Measurements from ENCODE around the gene ZFX. TPM values are rescaled to one million over a fixed set of nuclear protein-coding genes. Genes with fewer than 3 reads are reported as not detected.
"Not testable (repeated sequence)": the region's sequence is repeated elsewhere in the genome, so short reads cannot be mapped to it uniquely, and the experiment has no call there.

The ZFX gene
- total RNA-seq (2014; rRNA removed; shearing (Covaris generic)), result 27.1 and 27.2 TPM in 2 replicates

DNA sequence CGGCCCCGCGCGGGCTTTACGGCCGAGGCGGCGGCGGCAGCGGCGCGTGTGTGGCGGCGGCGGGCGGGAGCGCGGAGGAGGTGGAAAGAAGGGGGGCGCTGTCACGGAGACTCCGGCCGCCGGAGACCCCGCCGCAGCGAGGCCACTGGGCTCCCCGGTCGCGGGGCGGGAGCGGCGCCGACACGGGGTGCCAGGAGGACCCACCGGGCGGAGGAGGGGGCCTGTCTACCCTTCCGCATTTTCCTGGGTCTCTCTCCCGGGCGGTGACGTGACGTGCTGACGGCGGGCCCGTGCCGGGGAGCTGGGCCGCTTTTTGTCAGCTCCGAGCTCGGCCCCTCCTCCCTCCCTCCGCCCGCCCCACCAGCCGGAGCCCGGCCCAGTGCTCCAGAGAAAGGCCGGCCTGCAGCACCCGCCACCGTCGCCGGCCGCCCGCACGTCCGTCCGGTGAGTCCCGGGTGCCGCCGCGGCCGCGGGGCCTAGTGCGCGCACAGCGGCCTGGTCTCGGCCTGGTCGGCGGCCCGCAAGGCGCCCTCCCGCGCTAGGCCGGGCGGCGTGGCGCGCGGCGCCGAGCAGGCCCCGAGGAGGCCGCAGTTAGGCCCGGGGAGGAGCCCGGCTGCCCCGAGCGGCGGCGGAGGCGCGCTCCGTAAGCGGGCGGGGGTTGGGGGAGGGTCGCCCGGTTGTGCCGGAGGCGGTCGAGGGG lies at the start of gene ZFX:
Gene ZFX (plus strand): TSS at position 379 of the 700 bp plus-strand sequence. CDS start 23,014 bp downstream, outside the sequence.
- DNase-seq (ENCODE audit: low spot score), result peak; percentile 7

DNA sequence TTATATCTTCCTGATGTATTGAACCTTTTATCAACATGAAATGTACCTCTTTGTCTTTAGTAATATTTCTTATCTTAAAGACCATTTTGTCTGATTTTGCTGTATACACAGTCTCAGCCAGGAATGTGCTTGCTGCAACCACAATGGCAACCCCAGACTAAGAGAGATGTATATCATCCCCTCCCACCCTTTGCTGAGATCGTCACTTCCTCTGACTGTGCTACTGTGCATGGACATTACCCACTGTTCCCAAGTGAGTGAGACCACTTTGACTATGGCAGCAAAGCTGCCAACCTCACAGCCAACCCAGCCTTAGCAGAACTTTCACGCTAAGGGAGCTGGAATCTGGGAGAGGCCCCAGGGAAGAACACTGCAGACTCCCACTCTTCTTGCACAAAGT lies 48.8 kb upstream of the ZFX start:
- DNase-seq (ENCODE audit: low spot score), result peak; percentile 40

DNA sequence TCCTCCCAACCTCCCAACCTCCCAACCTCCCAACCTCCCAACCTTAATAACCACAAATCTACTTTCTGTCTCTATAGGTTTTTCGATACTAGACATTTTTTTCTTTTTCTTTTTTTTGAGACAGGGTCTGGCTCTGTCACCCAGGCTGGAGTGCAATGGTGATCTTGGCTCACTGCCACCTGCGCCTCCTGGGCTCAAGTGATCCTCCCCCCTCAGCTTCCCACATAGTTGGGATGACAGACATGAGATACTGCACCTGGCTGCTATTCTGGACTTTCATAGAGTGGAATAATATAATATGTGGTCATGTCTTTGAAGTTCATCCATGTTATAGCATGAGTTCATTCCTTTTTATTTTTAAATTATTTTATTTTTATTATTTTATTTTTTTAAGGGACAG lies 39.5 kb upstream of the ZFX start:
- DNase-seq (ENCODE audit: low spot score), result no peak

DNA sequence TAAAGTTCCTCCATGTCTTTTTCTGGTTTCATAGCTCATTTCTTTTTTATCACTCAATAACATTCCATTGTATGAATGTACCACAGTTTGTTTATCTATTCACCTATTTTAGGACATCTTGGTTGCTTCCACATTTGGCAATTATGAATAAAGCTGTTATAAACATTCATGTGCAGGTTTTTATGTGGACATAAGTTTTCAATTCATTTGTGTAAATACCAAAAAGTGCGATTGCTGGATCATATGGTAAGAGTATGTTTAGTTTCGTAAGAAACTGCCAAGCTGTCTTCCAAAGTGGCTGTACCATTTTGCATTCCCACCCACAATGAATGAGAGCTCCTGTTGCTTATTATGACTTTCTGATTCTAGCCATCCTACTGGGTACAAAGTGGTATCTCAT lies 36.3 kb upstream of the ZFX start:
- no peak for DNase-seq (ENCODE audit: low spot score)

DNA sequence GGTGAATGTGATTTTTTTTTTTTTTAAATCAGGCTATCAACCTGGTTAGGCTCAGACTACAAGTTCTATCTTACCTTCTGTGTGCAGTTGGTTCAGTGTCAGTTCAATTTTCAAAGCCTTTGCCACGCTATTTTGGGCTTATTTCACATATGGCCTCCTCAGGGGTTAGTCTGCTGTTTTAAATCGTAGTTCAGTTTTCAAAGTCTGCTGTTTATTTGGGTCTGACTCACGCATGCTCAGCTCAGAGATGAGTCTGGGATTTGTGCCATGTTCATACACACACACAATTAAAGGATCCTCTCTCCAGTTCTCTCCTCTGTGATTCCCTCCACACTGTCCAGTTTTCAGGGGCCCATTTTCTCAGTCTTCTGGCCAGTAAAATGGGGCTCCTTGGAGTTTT lies 32.3 kb upstream of the ZFX start:
- DNase-seq (ENCODE audit: low spot score), result peak; percentile 47

DNA sequence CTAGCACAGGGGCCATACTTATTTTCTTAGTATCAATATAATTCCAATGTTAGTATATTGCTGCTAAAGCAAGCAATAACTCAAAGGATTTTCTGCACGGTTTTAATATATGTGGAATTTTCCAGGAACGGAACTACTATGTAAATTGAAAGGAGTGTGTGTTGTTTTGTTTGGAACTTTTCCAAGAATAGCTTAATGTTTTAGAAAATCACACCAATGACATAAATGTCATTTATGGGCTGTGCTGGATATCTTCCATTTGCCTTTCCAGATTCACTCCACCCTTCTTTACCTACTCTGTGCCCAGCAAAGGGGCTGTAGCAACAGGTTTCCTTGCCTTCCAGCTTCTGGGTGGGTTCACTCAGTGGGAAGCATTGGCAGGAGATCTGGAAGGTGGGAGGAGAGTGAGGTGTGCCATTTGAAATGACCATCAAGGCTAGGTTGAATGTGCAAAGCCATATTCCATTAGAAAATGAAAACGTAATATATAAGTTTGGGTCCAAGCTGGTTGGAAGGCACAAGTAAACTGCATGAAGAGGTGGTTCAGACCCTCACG lies 25.2 kb upstream of the ZFX start:
- no peak for DNase-seq (ENCODE audit: low spot score)

DNA sequence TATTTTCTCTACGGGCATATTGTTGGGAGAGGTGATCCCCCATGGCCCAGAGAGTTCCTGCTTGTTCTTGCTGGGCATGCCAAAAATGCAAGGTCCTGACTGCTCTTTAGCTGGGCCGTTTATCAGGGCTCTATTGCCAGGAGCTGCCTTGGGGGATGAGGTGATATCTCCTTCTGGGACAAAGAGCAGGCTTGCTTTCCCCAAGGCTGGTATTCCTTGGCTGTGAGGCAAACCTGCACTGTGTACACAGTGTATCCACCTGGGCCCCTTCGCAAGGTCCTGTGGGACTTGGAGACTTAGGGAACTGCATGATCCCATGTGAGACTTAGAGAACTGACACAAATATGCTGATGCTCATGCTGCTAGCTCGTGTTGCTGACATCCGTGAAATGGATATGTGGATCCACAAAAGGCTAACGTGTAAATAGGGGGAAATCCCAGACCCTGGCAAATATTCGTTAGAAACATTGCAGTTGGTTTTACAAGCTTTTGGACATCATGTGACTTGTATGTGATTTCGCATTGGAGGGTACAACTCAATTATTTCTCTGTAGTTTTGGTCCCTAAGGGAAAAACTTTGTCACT lies 24.4 kb upstream of the ZFX start:
- DNase-seq (ENCODE audit: low spot score), result no peak

DNA sequence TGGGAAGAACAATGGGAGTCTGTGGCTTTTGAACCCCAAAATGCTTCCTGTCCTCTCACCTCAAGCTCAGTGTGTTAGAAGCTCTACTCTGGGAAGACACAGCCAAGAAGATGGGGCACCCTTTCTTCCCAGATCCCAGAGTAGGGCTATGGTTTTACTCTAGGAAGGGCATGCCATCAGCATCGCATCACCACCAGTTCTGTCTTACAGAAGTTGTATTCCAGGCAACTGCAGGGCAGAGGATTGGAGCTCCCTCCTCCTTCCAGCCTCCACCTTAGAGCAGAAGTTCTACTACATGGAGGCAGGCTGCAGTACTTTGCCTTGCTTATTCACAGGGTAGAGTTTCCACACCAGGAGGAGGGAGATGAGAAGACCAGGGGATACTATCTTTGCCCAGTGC lies 18.1 kb upstream of the ZFX start:
- no peak for DNase-seq (ENCODE audit: low spot score)

DNA sequence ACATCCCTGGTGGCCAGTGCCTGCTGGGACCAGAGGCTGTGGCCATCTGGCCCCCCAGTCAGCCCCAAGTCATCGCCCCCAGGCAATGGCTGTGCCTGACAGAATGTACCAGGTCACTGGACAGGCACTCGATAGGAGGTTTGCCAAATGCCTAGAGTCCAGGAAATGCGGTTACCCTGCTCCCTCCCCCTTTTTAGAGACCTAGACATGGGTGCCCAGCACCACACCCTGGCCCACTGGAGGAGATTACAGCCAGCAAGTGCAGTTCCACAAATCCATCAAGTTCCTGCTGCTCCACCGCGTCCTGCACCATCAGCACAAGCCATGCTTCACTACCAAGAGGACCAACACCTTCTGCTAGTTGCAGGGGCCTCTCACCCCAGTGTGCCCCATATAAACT lies 16.2 kb upstream of the ZFX start:
- no peak for DNase-seq (ENCODE audit: low spot score)

DNA sequence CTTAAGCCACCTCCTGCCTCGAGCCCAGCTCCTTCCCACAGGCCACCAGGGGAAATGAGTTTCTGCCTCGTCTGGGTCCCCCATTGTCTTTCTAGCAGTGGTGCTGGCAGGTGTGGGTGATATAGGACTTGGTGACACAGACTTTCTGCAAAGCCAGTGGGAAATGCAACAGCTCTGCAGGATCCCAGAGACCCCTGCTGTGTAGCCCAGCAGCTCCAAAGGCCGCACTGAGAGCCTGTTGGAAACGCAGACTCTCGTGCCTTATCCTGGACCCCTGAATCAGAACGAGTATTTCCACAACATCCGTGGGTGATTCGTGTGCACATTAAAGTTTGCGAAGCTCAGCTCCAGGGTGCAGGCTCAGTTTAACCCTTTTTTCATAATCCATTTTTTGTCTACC lies 13.8 kb upstream of the ZFX start:
- DNase-seq (ENCODE audit: low spot score), result not testable (repeated sequence)

DNA sequence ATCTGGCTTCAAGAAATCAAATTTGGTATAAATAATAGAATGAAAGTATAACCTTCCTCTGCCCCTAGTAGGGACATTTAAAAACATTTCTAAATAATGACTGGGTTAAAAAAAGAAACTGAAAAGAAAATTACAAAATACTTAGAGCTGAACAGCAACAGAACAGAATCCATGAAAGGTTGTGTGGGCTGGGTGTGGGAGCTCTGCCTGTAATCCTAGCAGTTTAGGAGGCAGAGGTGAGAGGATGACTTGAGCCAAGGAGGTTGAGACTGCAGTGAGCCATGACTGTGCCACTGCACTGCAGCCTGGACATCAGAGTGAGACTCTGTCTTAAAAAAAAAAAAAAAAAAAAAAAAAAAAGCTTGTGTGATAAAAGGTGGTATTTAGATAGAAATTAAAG lies 12.3 kb upstream of the ZFX start:
- no peak for DNase-seq (ENCODE audit: low spot score)

DNA sequence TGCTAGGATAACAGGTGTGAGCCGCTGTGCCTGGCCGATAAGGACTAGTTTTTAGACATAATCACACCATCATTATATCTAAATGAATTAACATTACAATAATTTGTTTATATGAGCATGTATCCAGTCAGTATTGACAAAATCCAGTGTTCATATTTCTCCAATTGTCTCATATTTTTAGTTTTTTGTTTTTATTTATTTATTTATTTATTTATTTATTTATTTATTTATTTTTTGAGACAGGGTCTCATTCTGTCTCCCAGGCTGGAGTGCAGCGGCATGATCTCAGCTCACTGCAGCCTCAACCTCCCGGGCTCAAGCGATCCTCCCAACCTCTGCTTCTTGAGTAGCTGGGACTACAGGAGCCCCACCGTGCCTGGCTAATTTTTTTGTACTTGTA lies 5.5 kb upstream of the ZFX start:
- DNase-seq (ENCODE audit: low spot score), result not testable (repeated sequence)

DNA sequence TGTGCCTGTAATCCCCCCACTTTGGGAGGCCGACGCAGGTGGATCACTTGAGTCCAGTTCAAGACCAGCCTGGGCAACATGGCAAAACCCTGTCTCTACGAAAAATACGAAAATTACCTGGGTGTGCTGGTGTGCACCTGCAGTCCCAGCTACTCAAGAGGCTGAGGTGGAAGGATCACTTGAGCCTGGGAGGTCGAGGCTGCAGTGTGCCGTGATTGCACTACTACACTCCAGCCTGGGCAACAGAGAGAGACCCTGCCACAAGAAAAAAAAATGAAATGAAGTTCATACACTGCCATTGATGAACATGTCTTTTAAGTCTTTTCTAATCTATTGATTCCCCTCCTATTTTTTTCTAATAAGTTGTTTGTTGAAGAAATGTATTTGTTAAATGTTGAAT lies 5.0 kb upstream of the ZFX start:
- DNase-seq (ENCODE audit: low spot score), result no peak

DNA sequence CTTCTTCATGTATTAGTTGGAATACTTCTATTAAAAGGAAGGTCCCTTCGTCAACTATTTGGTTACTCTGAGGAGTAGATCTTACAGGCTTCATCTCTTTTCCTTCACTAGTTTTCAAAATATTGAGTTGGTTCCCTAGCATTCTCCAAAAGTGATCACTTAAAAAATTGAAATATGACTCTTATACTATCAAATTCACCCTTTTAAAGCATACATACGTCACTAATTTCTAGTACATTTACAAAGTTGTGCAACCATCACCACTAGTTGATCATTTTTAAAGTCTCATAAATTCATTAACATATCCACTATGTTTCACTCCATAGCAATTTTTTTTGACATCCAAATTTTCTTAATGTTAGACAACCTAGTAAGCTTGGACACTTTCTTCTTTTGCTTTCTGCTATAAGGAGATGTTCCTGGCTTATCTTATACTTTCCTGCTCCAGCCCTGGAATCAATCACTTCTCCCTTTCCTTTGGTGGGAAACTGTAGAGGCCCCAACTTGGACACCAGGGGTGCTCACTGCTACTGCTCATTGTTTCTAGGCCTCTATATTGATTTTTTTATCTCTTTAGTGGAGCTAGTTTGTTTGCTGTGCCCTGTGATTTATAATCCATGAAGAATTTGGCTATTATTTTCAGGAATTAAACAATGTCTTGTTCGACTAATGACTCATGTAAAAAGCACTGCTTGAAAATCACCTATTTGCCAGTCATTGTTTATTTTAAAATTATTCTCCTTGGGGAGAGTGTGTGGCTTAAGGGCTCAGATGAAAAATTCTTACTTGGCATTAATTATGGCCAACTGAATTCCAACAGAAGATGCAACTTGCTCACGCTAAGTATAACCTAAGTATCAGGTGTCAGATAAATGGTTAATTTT lies 4.0 kb upstream of the ZFX start:
- peak; percentile 29 for DNase-seq (ENCODE audit: low spot score)

DNA sequence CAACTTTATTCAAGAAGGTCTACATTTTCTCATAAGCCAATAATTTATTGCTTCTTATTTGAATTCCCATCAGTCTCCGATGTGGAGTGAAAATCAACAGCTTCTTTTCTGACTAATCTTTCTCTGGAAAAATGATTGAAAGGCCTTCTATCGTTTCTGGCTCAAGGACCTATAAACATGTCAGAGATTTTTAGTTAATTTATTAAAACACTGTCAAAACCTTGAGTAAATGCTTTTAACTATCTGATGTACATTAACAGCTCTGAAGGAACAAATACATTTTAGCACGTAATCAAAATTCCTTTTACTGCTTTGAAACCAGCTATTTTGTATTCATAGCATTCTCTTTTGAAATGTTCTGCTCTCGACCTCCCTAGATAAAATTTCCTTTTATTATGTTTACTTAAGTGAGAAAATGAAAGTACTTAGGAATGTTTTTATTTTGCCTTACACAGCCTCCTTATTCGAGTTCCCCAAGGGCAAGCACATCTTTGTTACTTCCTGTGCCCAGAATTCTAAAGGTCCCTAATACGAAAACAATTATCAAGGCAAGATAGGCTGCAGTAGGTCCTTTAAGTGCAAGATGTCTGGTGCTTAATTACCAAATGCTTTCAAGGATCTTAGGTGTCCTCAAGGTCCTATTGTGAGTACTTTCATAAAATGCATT lies 3.1 kb upstream of the ZFX start:
- peak; percentile 25 for DNase-seq (ENCODE audit: low spot score)

DNA sequence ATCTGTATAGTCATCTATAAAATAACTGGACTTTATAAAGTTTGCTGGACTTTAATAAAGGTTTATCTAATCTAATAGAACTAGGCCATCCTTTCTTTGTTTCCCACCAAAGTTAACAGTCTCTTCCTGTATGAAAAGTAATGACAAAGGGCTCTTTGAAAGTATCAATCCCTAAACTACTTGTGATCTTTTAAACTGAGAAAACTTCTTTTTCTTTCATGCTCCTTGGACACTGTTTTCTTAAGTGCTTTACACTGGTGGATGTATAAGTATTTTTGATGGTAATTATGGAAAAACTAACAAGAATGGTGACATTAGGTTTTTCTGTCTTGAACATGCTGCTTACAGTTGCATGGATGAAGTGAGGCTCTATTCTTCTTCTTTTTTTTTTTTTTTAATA lies 2.4 kb upstream of the ZFX start:
- DNase-seq (ENCODE audit: low spot score), result no peak

DNA sequence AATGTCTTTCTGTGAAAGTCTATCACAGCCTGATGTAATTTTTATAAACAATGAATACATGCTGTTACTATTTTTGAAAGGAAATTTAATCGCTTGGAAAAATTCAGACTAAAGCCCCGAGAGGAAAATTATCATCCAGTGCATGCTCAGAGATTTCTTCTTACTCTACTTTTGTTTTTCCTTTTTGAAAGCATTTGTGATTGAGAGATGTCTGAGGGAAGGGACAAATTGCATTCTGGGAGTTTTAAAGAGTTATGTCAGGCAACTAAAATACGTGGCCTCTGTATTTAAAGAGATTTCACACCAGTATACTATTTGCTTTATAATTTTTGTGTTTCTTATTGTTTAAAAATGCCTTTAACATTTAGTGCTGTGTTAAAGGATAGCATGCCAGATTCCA lies 1.4 kb upstream of the ZFX start:
- no peak for DNase-seq (ENCODE audit: low spot score)

DNA sequence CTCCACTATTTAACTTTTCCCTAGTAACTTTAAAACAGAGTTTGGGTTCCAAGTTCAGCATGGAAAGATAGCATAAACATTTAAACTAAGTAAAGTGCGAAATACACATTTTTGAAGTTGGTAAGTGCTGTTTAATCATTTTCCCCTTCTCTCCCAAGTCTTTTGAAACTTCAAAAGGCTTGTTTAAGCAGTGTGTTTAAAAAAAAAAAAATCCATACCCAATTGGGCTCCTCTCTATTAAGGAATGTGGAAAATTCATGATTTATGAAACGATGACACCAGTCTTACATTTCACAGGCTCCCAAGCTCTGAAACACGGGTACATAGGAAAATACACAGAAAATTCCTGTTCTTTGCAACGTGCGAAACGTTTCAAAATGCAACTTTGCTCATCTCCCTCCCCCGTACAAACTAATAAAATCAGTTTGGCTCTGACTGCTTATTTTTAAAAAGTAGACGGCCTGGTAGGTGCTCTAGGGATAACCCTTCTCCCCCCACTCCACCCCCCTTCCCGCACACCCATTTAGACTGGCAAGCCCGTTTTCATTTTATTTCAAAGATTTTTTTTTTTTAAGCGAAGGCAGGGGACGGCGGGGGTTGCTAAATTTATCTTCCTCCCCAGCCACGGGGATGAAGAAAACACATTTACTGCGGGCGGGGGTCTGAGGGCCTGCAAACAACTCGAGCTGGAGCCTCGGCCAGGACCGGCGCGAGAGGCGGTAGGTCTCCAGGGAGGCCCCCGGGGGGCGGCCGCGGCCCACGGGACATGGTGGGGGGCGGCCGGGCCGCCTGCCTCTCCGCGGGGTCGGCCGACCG lies 786 bp upstream of the ZFX start:
- no peak for DNase-seq (ENCODE audit: low spot score)

DNA sequence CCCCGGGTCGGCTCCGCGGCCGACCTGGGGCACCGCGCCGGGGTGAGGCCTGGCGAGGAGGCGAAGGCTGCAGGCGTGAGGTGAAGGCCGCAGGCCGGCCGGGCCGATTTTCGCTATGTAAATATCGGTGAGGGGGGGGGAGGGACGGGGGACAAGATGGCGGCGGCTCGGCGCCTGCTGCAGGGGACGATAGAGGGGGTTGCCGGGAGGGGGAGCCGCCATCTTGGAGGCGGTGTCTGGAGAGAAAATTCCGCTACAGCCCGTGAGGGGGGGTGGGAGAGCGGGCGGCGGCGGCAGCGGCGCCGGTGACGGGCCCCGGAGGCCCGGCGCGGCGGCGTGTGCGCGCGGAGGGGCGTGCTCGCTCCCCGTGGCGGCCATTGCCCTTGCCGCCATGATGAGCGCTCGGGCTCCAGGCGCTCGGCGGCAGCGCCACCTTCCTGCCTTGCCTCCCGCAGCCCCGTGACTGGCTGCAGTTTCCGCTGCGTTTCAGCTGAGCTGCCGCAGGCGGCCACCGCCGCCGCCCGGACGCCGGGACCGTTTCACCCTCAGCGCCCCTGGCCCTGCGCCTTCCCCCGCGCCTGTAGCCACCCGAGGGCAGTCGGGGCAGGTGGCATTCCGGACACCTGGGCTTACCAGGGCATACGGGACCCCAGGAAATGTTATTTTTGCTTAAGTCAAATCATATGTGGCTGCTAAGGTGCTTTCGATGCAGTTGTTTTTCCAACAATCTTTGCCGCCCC lies 692 bp downstream of the ZFX start:
- DNase-seq (ENCODE audit: low spot score), result peak; percentile 81

DNA sequence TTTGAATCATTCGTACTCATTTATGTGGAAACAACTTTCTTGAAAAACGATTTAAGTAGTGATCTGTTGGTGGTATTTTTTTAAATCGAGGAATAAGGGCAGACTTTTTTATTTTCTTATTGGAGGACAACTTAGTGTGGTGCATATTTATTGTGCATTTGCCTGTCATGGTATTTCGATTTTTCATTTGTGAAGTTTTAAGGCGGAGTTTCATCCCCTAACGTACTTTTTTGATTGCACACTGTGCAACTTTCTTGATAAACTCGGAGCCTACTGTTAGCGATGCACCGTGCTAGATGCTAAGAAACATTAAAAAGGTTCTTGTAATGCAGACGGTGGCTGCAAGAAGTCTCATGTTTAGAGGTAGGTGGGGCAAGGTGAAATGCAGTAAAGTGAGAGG lies 1.4 kb downstream of the ZFX start:
- DNase-seq (ENCODE audit: low spot score), result no peak
